Measurements from ENCODE around the gene SPATA12.
"Not testable (repeated sequence)": the region's sequence is repeated elsewhere in the genome, so short reads cannot be mapped to it uniquely, and the experiment has no call there.

Gene SPATA12

GRCh38 chr3:57081173-57081572, 20.7 kb downstream of the SPATA12 start:
- in situ Hi-C loops (cut with MboI; ENCODE audit: low sequenced_read_pairs) = no loop called here

DNA sequence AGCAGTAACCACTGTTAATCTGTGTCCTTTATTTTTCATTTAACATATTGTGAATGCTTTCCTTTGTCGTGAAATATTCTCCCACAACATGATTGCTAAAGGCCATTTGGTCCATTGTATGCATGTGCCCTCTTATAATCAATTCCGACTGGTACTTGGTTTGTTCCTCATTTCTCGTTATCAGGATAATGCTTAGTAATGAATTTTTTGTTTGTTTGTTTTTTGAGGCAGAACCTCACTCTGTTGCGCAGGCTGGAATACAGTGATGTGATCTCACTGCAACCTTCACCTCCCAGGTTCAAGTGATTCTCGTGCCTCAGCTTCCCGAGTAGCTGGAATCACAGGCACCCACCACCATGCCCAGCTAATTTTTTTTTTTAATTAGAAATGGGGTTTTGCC, 22.0 kb downstream of the SPATA12 start:
- in situ Hi-C loops (cut with MboI; ENCODE audit: low sequenced_read_pairs) = no loop called here

DNA sequence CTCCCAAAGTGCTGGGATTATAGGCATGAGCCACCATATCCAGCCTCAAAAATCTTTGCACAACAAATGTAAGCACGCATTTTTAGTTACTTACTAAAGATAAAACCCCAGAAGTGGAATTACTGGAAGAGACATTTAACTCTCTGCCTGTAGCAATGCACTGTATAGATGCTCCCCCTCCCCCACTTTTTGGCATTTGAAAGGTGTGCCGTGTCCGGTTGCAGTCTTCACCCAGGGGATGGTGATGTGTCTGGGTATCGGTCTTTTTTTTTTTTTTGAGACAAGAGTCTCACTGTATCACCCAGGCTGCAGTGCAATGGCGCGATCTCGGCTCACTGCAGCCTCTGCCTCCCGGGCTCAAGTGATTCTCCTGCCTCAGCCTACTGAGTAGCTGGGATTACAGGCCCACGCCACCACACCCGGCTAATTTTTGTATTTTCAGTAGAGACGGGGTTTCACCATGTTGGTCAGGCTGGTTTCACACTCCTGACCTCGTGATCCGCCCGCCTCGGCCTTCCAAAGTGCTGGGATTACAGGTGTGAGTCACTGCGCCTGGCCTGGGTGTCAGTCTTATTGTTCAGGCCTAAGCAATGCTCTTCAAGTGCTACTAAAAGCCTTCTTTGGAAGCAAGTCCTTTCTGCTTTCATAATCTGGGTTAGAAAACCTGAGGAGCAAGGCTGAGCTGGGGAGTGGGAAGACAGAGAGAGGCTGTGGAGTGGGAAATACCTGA, 23.0 kb downstream of the SPATA12 start:
- in situ Hi-C loops (cut with MboI; ENCODE audit: low sequenced_read_pairs) = not testable (repeated sequence)

GRCh38 chr3:57085211-57085610, 24.7 kb downstream of the SPATA12 start:
- in situ Hi-C loops (cut with MboI; ENCODE audit: low sequenced_read_pairs) = no loop called here

DNA sequence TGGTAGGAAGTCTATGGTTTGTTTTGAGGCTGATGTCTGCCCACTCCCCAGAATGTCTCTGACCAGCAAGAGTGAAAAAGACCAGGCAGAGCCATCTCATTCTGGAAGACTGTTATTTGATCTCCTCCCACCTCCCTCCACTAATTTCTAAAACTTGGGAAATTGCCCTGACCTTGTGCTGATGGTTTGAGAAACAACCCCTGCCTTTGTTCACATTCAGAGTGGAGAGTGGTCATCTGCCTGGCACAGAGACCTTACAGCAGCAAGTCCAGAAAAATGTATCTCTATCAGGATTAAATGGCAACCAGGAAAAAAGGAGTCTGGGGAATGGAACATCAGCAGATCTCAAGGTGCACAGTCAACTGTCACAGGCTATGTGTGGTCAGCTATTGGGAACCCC, 25.7 kb downstream of the SPATA12 start:
- in situ Hi-C loops (cut with MboI; ENCODE audit: low sequenced_read_pairs) = no loop called here

DNA sequence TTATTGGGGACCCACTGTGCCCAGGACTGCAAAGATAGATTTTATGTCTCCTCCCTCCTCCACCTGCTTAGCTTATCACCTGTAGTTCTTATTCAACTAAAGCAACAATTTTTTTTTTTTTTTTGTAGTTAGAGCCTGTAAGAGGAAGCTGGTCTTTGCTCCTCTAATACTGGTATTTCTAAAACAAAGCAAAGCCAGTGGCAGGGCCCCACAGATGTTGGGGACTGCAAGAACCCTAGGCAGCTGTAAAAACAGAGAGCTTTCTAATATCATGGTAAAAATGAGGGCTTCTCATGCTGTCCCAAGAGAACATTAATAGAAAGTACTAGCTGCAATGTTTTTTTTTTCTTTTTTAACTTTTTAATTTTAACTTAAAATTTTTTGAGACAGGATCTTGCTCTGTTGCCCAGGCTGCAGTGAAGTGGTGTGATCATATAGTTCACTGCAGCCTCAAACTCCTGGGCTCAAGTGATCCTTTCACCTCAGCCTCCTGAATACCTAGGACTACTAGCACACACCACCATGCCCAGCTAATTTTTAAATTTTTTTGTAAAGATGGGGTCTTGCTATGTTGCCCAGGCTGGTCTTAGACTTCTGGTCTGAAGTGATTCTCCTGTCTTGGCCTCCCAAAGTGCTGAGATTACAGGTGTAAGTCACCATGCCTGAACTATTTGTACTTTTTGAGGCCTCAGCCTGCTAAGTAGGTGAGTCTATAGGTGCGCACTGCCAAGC, 27.1 kb downstream of the SPATA12 start:
- in situ Hi-C loops (cut with MboI; ENCODE audit: low sequenced_read_pairs) = no loop called here

- in situ Hi-C loops (cut with MboI; ENCODE audit: low sequenced_read_pairs) = no loop called here
These were observed 28.0 kb downstream of the SPATA12 start for GRCh38 chr3:57088503-57088902.

DNA sequence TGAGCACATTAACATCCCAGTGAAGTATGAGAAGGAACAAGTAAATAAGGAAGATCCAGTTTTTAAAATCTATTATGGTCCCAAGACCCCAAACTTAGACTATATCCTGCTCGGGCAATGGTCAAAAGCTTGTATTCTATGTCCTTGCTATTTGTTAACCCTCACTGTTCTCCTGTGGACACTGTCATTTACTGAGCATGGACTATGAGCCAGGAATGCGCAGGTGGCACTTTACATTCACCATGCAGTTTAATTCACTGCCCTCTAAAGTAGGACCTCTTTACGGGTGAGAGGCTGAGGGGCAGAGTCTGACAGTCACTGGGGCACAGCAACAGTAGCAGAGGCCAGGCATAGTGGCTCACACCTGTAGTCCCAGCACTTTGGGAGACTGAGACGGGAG, 28.6 kb downstream of the SPATA12 start:
- in situ Hi-C loops (cut with MboI; ENCODE audit: low sequenced_read_pairs) = no loop called here

GRCh38 chr3:57091521-57092273, 31.2 kb downstream of the SPATA12 start:
- in situ Hi-C loops (cut with MboI; ENCODE audit: low sequenced_read_pairs) = no loop called here

DNA sequence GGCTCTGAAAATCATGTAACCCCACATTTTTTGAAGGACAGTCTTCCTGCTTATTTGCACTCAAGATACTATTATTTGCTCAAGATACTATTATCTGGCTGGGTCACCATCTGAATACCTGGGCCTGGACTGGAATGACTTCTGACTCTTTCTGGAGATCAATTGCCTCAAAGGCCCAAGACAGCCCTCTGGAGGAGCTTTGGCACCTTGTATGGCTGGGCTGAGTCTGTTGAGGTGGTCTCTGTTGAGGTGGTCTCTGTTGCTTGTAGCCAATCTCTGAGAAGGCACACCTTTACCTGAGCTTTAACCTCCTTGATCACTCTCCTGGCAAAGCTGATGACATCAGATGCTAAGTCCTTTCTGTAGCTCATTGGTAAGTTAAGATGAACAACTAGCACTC, 33.0 kb downstream of the SPATA12 start:
- in situ Hi-C loops (cut with MboI; ENCODE audit: low sequenced_read_pairs) = no loop called here

- in situ Hi-C loops (cut with MboI; ENCODE audit: low sequenced_read_pairs) = no loop called here
These were observed 33.6 kb downstream of the SPATA12 start for GRCh38 chr3:57093971-57094535.

- in situ Hi-C loops (cut with MboI; ENCODE audit: low sequenced_read_pairs) = no loop called here
These were observed 34.1 kb downstream of the SPATA12 start for GRCh38 chr3:57094575-57094974.

DNA sequence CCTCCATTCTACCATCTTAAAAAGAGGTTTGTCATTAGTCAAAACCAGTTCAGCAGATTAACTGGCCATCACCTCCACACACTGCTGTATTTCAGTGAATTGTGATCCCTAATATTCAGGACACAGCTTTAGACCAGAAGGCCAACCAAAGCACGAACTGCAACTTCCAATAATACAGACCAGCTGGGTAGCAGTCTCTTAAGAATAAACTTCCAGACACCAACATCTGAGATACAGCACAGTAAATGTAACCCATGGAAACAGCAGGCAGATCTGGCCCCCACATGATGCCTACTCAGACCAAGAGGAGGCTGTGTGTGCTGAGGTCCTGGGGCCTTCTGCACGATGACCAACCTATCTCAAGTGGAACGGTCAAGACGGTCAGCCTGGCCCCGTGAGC, 34.9 kb downstream of the SPATA12 start:
- in situ Hi-C loops (cut with MboI; ENCODE audit: low sequenced_read_pairs) = no loop called here

- in situ Hi-C loops (cut with MboI; ENCODE audit: low sequenced_read_pairs) = no loop called here
These were observed 37.1 kb downstream of the SPATA12 start for GRCh38 chr3:57097536-57097935.

DNA sequence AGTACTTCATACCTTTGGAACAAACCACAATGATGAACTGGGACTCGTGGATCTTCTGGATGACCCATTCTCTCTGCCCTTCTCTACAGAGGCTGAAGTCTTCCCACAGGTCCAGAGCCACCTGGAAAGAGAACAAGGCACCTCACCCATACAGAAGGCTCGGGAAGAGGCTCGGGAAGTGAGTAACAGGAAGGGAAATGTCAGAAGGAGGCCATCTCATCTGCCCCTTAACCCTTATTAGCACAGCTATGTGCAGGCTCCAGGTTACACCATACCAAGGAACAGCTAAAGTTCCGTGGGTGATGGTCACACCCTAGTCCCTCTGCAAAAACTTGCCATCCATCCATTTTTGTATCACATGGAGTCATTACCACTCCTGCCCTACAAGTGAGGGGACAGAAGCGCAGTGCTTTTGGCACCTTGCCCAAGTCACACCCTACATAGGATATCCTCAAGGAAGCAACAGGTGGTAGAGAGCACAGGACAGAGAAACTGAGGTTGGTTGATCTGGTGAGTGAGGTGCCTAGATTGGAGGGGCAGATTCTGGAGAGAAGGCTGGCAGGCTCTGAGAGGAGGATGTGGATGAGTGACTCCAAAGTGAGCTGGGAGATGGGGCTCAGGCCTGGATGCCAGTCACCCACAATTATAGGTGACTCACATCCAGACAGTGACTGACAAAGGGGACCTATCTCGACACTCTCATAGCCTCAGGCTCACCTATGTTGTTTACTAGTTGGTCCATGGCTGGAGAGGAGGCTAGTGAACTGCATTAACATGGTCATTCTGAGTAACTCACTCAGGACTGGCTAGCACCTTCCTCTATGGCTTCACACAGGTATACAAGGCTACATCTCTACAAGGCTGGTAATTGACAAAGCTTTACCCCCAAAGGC, 38.2 kb downstream of the SPATA12 start:
- in situ Hi-C loops (cut with MboI; ENCODE audit: low sequenced_read_pairs) = no loop called here

DNA sequence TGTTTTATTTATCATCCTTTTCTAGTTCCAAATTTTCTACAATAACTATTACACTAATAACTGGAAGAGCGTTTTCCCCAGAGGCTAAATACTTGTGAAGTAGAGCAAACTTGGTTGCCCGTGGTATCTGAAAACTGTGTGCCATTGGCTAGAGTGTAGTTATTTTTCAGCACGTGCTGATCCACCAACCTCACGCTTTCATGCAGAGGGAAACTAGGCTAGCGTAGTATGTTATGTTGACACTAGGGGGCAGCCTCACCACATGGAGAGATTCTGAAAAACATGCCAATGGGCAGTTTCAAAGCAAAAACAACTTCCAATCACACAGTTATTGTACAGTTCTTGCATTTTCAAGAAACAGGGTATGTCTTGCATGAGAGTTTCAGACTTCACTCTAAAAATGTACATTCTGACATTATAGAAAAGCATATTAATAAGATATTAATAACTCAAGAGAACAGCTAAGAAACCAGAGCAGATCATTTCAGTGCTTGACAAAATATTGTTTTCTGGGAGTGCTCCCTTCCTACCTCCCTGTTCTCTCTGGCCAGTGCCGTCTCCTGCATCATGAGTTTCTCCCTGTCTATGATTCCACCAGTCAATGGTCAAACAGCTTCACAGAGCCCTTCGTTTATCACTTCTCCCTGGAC, 39.7 kb downstream of the SPATA12 start:
- in situ Hi-C loops (cut with MboI; ENCODE audit: low sequenced_read_pairs) = no loop called here

GRCh38 chr3:57105585-57105984, 45.1 kb downstream of the SPATA12 start:
- in situ Hi-C loops (cut with MboI; ENCODE audit: low sequenced_read_pairs) = no loop called here

GRCh38 chr3:57108684-57109083, 48.2 kb downstream of the SPATA12 start:
- in situ Hi-C loops (cut with MboI; ENCODE audit: low sequenced_read_pairs) = no loop called here

DNA sequence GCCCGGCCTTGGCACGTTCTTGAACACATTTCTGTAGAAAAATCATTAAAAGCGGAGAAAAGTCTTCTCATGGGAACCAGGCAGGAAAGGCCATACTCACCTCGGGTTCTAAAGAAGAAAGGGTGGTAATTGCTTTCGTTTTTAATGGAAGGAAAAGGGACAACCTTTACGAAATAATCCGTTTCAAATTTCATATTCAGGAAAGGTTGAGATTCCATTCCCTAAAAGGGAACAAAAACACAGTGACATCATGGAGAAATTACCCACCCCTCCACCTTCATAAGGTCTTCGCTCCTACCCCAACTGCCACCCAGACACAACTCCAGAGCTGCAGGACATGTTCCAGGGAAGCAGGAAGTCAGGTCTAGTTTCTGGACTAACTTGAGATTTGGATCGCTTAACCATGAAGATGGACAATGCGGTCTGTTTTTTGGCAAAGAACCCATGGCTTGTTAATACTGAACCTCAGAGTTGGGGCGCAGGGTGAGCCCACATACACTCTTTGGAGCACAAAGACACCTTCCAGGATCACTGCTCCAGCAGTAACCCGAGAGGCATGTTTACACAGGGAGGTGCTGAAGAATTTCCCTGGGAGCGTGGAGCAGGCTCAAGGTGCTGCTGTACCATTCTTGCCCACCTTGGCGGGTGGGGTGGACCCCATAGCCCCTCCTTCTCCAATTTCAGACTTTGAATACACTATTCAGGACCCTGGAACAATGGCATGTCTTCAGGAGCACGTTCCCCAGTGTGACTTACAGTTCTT, 49.2 kb downstream of the SPATA12 start:
- in situ Hi-C loops (cut with MboI; ENCODE audit: low sequenced_read_pairs) = no loop called here
